Measurements from ENCODE around the gene OARD1. TPM values are rescaled to one million over a fixed set of nuclear protein-coding genes. Genes with fewer than 3 reads are reported as not detected.

OARD1 gene
- total and polyA plus RNA-seq, 2 of the 8 experiments (the other 6 are each of a cell fraction or from before 2014, with no cell fraction given): 16.8 to 35.8 TPM

- H2BK20ac ChIP-seq (ENCODE audit: low read length): no peak overlapping the region
- H3K27me3 ChIP-seq (replicated peaks in 1 of 4; ENCODE audit: control insufficient read depth in 3 of 4, extremely low read depth in 1 of 4, insufficient read depth in 3 of 4, low read length in 3 of 4): no peaks in the 10 kb centered on the region
- ChIA-PET CTCF (ENCODE audit: partially characterized antibody) (interaction anchor here (0.9 to 11.8 kb wide), 8 partner anchors 9 to 169 kb away, joined by 3 to 199 read pairs (median 4); no protein-coding TSS in a partner anchor), POLR2A (ENCODE audit: partially characterized antibody) (no interaction called here)
- H3K36me3 ChIP-seq (ENCODE audit: control insufficient read depth in 2 of 4, insufficient read depth in 4 of 4, low read length in 3 of 4): no peaks in the 10 kb centered on the region
- H3K9ac ChIP-seq (replicated peaks in 1 of 4; ENCODE audit: extremely low read depth in 1 of 4, low read depth in 3 of 4, low read length in 3 of 4): no peak overlapping the region
- no peak overlapping the region for H4K5ac ChIP-seq (ENCODE audit: insufficient read length, low read depth, low read length)
- no peak overlapping the region for H3K56ac ChIP-seq (replicated peaks; ENCODE audit: insufficient read length, low read depth, low read length)
- H2BK15ac ChIP-seq (ENCODE audit: low read length): no peak overlapping the region
- no peak overlapping the region for H3K4me3 ChIP-seq (ENCODE audit: extremely low read depth in 1 of 4, insufficient read depth in 2 of 4, low read depth in 3 of 4, low read length in 4 of 4)
- H4K8ac ChIP-seq (ENCODE audit: extremely low read depth, insufficient read depth, low read length): no peak overlapping the region
- peaks cover 3% of the 10 kb centered on the region for H3K23me2 ChIP-seq (ENCODE audit: low read depth, low read length)
- no peaks in the 10 kb centered on the region for H3K79me1 ChIP-seq (ENCODE audit: low read depth, low read length)
- H2AFZ ChIP-seq (ENCODE audit: low read length): no peak overlapping the region
- no peak overlapping the region for H3K14ac ChIP-seq (ENCODE audit: insufficient read length)
- H2BK12ac ChIP-seq (ENCODE audit: low read depth, low read length): no peak overlapping the region
- H3K23ac ChIP-seq (ENCODE audit: insufficient read length): no peak overlapping the region
- H4K91ac ChIP-seq (replicated peaks; ENCODE audit: insufficient read length, low read length): no peak overlapping the region
- DNase-seq (ENCODE audit: low read depth in 1 of 2, low spot score in 2 of 2): no peak
- H2BK5ac ChIP-seq (ENCODE audit: low read depth, low read length): no peak overlapping the region
- H3K4me2 ChIP-seq (ENCODE audit: insufficient read depth in 1 of 2, low read depth in 2 of 2, low read length in 2 of 2): no peak overlapping the region
- no peak for FAIRE-seq
- no peaks in the 10 kb centered on the region; a peak in 2 of 7 replicates for H3K4me1 ChIP-seq (replicated peaks in 1 of 4; ENCODE audit: control insufficient read depth in 3 of 4, insufficient read depth in 4 of 4, low read length in 3 of 4)
- H3K27ac ChIP-seq (ENCODE audit: low read depth, low read length): no peak overlapping the region
- H3K4ac ChIP-seq (replicated peaks; ENCODE audit: insufficient read length, low read depth, low read length): no peak overlapping the region
- no peak overlapping the region for H2BK120ac ChIP-seq (replicated peaks; ENCODE audit: low read depth, low read length)
- no peak overlapping the region for H2AK5ac ChIP-seq (ENCODE audit: low read depth, low read length)
- H3K18ac ChIP-seq (ENCODE audit: extremely low read depth, low read length): no peak overlapping the region
- H4K20me1 ChIP-seq (replicated peaks in 1 of 2; ENCODE audit: control insufficient read depth in 1 of 2, insufficient read depth in 2 of 2, low read length in 2 of 2): no peaks in the 10 kb centered on the region
- H3K9me3 ChIP-seq (ENCODE audit: insufficient read depth in 2 of 2, low read depth in 1 of 2, low read length in 1 of 2): no peaks in the 10 kb centered on the region
- H3K79me2 ChIP-seq (ENCODE audit: control insufficient read depth in 1 of 2, insufficient read depth in 2 of 2, low read length in 2 of 2): no peaks in the 10 kb centered on the region
- TF ChIP-seq EZH2 (IDR thresholded peaks at IDR 0.05; ENCODE audit: low read depth, low read length, severe bottlenecking) (no peak), JUN (IDR thresholded peaks at IDR 0.05; ENCODE audit: low read depth, low read length) (no peak), SRF (IDR thresholded peaks at IDR 0.05; ENCODE audit: low read depth, low read length) (no peak), MAFK (IDR thresholded peaks at IDR 0.05; ENCODE audit: low read depth, low read length) (no peak), SP1 (IDR thresholded peaks at IDR 0.05; ENCODE audit: low read depth, low read length) (no peak), ASH2L (IDR thresholded peaks at IDR 0.05; ENCODE audit: low read length) (no peak), YY1 (IDR thresholded peaks at IDR 0.05; ENCODE audit: low read depth, low read length) (no peak), PHF8 (conservative IDR thresholded peaks at IDR 0.05; ENCODE audit: low read depth, low read length) (no peak), TAF7 (optimal IDR thresholded peaks at IDR 0.05; ENCODE audit: borderline replicate concordance, low read depth, low read length) (no peak), SP4 (IDR thresholded peaks at IDR 0.05; ENCODE audit: low read length) (no peak), RNF2 (IDR thresholded peaks at IDR 0.05; ENCODE audit: borderline replicate concordance, low read depth, low read length, missing control alignments, poor library complexity, severe bottlenecking) (no peak), POU5F1 (IDR thresholded peaks at IDR 0.05; ENCODE audit: low read depth, low read length) (no peak), FOSL1 (IDR thresholded peaks at IDR 0.05; ENCODE audit: insufficient read depth, low read depth, low read length) (no peak), CBX8 (IDR thresholded peaks at IDR 0.05; ENCODE audit: borderline replicate concordance, low read depth, low read length) (no peak)
- TF ChIP-seq, protein P1, sequence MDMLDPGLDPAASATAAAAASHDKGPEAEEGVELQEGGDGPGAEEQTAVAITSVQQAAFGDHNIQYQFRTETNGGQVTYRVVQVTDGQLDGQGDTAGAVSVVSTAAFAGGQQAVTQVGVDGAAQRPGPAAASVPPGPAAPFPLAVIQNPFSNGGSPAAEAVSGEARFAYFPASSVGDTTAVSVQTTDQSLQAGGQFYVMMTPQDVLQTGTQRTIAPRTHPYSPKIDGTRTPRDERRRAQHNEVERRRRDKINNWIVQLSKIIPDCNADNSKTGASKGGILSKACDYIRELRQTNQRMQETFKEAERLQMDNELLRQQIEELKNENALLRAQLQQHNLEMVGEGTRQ (IDR thresholded peaks at IDR 0.05; ENCODE audit: low read length): no peak
These were observed 49.9 kb downstream of the OARD1 start for GRCh38 chr6:41022294-41022693.
